HG02759 (cell line): ENCODE measurements around the gene PIM2.
"Not testable (repeated sequence)": the region's sequence is repeated elsewhere in the genome, so short reads cannot be mapped to it uniquely, and the experiment has no call there.

Source experiments
- ATAC-seq: cut with Tn5 transposase; IDR thresholded peaks from one replicate; pipeline ENCODE4 v1.9.1; 2021; ENCODE audit warnings: mild to moderate bottlenecking, moderate library complexity; ENCODE audit not compliant: unreplicated experiment

PIM2 gene

DNA sequence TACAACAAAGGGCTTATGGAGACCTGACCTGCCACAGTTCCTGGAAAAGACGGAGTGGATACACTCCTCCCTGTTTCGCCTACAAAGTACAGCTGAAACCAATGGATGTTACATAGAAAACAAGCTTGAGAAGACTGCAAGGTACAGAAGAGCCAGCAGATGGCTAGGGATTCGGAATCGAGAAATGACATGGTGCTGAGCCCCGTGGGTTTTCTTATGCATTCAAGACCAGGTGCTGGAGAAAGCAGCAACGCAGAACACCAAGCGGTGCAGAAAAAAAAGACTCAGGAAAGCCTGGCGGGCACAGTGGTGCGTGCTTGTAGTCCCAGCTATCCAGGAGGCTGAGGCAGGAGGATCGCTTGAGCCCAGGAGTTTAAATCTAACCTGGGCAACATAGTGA, 35.1 kb downstream of the PIM2 start:
- ATAC-seq = no peak

DNA sequence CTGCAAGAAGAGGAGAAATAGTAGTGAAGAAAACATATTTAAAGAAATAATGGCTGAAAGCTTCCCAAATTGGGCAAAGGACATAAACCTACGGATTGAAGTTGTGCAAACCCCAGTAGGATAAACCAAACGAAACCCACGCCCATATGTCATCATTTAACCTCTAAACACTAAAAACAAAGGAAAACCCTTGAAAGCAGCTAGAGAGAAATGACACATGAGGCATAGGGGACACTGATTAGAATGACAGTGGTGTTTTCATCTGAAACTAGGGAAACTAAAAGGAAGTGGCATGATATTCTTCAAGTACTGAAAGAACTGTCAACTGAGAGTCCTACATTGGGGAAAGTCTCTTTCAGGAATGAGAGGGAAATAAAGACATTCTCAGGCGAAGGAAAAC, 41.9 kb downstream of the PIM2 start:
- not testable (repeated sequence) for ATAC-seq

DNA sequence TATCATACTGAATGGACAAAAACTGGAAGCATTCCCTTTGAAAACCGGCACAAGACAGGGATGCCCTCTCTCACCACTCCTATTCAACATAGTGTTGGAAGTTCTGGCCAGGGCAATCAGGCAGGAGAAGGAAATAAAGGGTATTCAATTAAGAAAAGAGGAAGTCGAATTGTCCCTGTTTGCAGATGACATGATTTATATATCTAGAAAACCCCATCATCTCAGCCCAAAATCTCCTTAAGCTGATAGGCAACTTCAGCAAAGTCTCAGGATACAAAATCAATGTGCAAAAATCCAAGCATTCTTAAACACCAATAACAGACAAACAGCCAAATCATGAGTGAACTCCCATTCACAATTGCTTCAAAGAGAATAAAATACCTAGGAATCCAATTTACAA, 46.8 kb downstream of the PIM2 start:
- not testable (repeated sequence) for ATAC-seq

DNA sequence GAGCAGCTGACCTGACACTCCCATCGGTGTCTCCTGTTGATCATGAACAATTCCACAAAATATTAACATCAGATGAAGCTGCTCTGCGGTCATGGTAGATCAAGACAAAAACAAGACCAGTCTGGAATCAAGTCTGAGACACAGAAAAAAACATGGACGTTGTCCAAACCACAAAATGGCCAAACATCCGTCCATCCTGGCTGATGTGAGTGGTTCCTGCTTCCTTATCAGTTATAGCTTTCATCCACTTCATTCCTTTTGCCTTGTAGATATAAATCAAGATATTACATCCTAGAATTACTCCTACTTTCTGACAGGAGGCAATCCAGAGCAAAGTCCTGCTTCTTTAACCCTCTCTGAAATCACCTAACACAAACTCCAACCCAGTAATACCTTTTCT, 54.6 kb downstream of the PIM2 start:
- ATAC-seq = no peak
